Esophagus squamous epithelium (tissue), 5 donors: ENCODE measurements around the gene CHRNB4. TPM values are rescaled to one million over a fixed set of nuclear protein-coding genes. Genes with fewer than 3 reads are reported as not detected.

Source experiments
- DNase-seq: peaks from one replicate; lab custom pipeline; 2025; lab: John Stamatoyannopoulos, UW
- H3K27ac ChIP-seq, 4 donors: fragments of 200-600 bp; sonication (generic); one replicate each; pipeline ENCODE4 v1.5.1; 2016 to 2019; ENCODE audit warnings: mild to moderate bottlenecking in 1 of 4
- H3K27me3 ChIP-seq, 4 donors: fragments of 200-600 bp; sonication (generic); 1 replicate in 3 of 4; 2 replicates in 1 of 4; pipeline versions ENCODE4 v1.5.1 to v1.6.0; 2017 to 2021; ENCODE audit warnings: antibody characterized with exemption in 1 of 4
- H3K36me3 ChIP-seq, 3 donors: fragments of 200-600 bp; sonication (generic); one replicate each; pipeline ENCODE4 v1.5.1; 2016 to 2019
- H3K4me1 ChIP-seq, 3 donors: fragments of 200-600 bp; sonication (generic); one replicate each; pipeline ENCODE4 v1.5.1; 2017 to 2019
- H3K4me3 ChIP-seq, 4 donors: fragments of 200-600 bp; sonication (generic); 1 replicate in 3 of 4; 2 replicates in 1 of 4; pipeline ENCODE4 v1.5.1; 2016 to 2019; ENCODE audit warnings: mild to moderate bottlenecking in 2 of 4, moderate library complexity in 1 of 4
- H3K9me3 ChIP-seq, 3 donors: fragments of 200-600 bp; sonication (generic); one replicate each; pipeline ENCODE4 v1.5.1; 2016 to 2019
- POLR2A ChIP-seq, 4 donors: fragments of 450-650 bp; IDR thresholded peaks; one replicate each; pipeline ENCODE4 v1.6.1; 2017; ENCODE audit warnings: antibody characterized with exemption in 4 of 4, mild to moderate bottlenecking in 4 of 4, moderate library complexity in 3 of 4
- WGBS, 2 donors: methylation state at CpG; one replicate each; pipeline ENCODE4 v1.1.5; 2018; 5-methylcytosine and 5-hydroxymethylcytosine counted together
- intact Hi-C: fragments of 100-400 bp; cut with DNase I; formaldehyde crosslinking; loops from one replicate; pipeline ENCODE4 v1.15.0; 2022
- total RNA-seq, 4 donors: library from RNA; depleted of rRNA; stranded (reverse); fragments of >200 nt; gene quantifications; one replicate each; pipeline ENCODE4 v1.1.0, GENCODE V29; 2016
- TF ChIP-seq, protein P1 (sequence below), 6 experiments: fragments of 450-650 bp in 4 of 6; fragments of 200-600 bp in 2 of 6; sonication (generic) in 2 of 6; IDR thresholded peaks; one replicate each; pipeline ENCODE4 v1.5.1; 2016 to 2019; ENCODE audit warnings: antibody characterized with exemption in 6 of 6, mild to moderate bottlenecking in 4 of 6, moderate library complexity in 4 of 6
- donor health status: DM: yes; HTN: yes; CAD: no.

The CHRNB4 gene
- total RNA-seq, 4 donors from 2014 or later: 0.09 to 0.72 (median 0.43) TPM

DNA sequence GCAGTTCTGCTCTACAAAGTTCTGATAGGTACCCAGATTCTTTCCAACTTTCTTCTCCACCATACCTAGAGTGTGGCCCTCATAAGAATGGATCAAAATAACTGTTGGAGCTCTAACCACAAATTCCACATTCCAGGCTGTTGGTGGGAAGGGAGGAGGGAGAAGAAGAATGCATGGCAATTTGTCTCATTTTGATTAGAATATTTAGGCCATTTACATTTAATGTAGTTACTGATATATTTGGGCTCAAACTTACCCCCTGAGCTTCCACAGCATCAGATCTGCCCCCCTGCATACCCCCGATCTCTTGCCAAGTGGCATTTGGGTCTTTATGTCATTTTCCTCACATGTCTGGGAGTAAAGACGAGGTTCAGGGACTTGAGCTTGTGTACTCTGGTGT, 7.7 kb downstream of the CHRNB4 start:
- no peak for TF ChIP-seq POLR2A (IDR thresholded peaks at IDR 0.05)
- TF ChIP-seq, protein P1, sequence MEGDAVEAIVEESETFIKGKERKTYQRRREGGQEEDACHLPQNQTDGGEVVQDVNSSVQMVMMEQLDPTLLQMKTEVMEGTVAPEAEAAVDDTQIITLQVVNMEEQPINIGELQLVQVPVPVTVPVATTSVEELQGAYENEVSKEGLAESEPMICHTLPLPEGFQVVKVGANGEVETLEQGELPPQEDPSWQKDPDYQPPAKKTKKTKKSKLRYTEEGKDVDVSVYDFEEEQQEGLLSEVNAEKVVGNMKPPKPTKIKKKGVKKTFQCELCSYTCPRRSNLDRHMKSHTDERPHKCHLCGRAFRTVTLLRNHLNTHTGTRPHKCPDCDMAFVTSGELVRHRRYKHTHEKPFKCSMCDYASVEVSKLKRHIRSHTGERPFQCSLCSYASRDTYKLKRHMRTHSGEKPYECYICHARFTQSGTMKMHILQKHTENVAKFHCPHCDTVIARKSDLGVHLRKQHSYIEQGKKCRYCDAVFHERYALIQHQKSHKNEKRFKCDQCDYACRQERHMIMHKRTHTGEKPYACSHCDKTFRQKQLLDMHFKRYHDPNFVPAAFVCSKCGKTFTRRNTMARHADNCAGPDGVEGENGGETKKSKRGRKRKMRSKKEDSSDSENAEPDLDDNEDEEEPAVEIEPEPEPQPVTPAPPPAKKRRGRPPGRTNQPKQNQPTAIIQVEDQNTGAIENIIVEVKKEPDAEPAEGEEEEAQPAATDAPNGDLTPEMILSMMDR (IDR thresholded peaks at IDR 0.05): no peak
- Histone ChIP-seq H3K4me3 (no peak overlapping the region), H3K27ac (no peak overlapping the region), H3K4me1 (peaks cover 0 to 8% (median 0%) of the 10 kb centered on the region in 3 donors), H3K27me3 (peaks cover 0 to 21% (median 0%) of the 10 kb centered on the region in 4 donors), H3K9me3 (peaks cover 0 to 10% (median 5%) of the 10 kb centered on the region in 3 donors), H3K36me3 (no peaks in the 10 kb centered on the region)
- 83 to 86% methylated on average over 2 of the region's 2 CpGs for WGBS, 2 donors
- DNase-seq: no peak
- intact Hi-C loops: no loop called here

DNA sequence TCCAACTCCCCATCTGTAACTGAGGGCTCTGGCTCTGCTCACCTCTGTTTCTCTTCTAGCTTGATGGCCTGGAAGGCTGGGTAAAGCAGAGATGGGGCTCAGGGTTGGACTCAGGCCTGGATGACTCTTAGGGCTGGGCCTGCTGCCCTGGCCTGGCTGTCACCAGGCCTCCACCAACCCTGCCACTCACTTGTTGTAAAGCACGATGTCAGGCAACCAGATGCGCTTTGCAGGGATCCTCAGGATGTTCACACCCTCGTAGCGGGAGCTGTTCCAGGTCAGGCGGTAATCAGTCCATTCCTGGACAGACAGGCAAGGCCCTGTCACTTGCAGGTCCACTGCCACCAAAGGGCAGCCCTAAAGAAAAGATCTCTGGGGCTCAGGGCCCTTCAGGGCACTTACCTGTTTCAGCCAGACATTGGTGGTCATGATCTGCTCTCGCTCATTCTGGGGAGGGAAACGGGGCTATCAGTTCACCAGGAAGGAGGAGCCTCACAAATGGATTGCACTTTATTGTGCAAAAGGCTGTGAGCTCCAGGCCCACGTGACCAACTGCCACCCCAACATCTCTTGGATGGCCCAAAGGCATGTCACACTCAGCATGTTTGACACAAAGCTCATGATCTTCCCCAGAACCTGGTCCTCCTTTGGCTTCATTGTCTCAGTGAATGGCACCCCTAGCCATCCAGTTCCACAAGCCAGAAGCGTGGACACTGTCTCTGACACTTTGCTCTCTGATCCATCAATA, 9.9 kb downstream of the CHRNB4 start:
- 79 to 80% methylated on average over 4 to 8 of the region's 9 CpGs for WGBS, 2 donors
- intact Hi-C loops: no loop called here
- Histone ChIP-seq H3K9me3 (peaks cover 0 to 10% (median 5%) of the 10 kb centered on the region in 3 donors), H3K4me3 (no peak overlapping the region), H3K27ac (no peak overlapping the region), H3K36me3 (no peaks in the 10 kb centered on the region), H3K27me3 (peaks cover 0 to 30% (median 0%) of the 10 kb centered on the region in 4 donors), H3K4me1 (peaks cover 0 to 18% (median 0%) of the 10 kb centered on the region in 3 donors)
- TF ChIP-seq POLR2A (IDR thresholded peaks at IDR 0.05): no peak
- TF ChIP-seq, protein P1 (IDR thresholded peaks at IDR 0.05): no peak
- no peak for DNase-seq

DNA sequence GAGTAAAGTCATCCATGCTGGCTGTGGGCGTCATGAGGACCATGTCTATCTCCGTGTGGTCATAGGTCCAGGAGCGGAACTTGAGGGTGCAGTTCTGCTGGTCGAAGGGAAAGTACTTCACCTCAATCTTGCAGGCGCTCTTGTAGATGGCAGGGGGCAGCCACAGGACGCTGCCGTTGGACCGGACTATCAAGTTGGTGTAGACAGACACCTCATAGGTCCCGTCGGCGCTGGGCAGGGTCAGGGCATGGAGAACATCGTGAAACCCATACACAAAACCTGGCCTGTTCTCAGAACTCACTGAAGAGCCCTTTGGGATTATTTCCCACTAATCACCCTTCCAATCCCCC, 11.3 kb downstream of the CHRNB4 start:
- Histone ChIP-seq H3K9me3 (peaks cover 0 to 10% (median 5%) of the 10 kb centered on the region in 3 donors), H3K4me1 (peaks cover 0 to 23% (median 0%) of the 10 kb centered on the region in 3 donors), H3K4me3 (no peak overlapping the region), H3K27me3 (peaks cover 0 to 31% (median 0%) of the 10 kb centered on the region in 4 donors), H3K36me3 (no peaks in the 10 kb centered on the region), H3K27ac (no peak overlapping the region)
- no peak for DNase-seq
- TF ChIP-seq, protein P1 (IDR thresholded peaks at IDR 0.05): no peak
- TF ChIP-seq POLR2A (IDR thresholded peaks at IDR 0.05): no peak
- intact Hi-C loops: no loop called here
- WGBS, 2 donors: 87 to 93% methylated on average over 10 to 12 of the region's 12 CpGs

DNA sequence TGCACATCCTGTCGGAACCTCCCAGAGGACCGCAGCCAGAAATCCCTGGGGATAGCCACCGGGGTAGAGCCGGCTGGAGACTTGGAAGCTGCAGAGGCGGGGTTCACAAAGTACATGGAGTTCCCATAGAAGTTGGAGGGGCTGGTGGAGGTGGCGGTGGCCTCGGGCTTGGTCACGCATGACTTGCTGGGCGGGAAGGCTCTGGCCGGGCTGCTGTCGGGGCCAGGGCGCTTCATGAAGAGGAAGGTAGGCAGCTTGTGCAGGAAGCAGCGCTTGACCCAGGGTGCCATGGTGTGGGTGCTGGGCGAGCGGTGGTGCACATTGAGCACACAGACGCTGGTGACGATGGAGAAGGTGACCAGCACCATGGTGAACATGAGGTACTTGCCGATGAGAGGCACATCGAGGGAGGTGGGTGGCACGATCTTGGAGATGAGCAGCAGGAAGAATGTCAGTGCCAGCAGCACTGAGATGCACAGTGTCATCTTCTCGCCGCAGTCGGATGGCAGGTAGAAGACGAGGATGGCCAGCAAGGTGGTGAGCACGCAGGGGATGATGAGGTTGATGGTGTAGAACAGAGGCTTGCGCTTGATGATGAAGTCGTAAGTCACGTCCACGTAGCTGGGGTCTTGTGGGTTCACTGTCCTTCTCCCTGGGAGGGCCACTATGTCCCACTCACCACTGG, 11.8 kb downstream of the CHRNB4 start:
- Histone ChIP-seq H3K27ac (no peak overlapping the region), H3K36me3 (no peaks in the 10 kb centered on the region), H3K4me3 (no peak overlapping the region), H3K9me3 (peaks cover 0 to 10% (median 5%) of the 10 kb centered on the region in 3 donors), H3K4me1 (peaks cover 0 to 23% (median 0%) of the 10 kb centered on the region in 3 donors), H3K27me3 (peaks cover 0 to 36% (median 0%) of the 10 kb centered on the region in 4 donors)
- intact Hi-C loops: no loop called here
- 81 to 90% methylated on average over 22 to 27 of the region's 29 CpGs for WGBS, 2 donors
- DNase-seq: no peak
- TF ChIP-seq, protein P1 (IDR thresholded peaks at IDR 0.05): no peak
- TF ChIP-seq POLR2A (IDR thresholded peaks at IDR 0.05): no peak

DNA sequence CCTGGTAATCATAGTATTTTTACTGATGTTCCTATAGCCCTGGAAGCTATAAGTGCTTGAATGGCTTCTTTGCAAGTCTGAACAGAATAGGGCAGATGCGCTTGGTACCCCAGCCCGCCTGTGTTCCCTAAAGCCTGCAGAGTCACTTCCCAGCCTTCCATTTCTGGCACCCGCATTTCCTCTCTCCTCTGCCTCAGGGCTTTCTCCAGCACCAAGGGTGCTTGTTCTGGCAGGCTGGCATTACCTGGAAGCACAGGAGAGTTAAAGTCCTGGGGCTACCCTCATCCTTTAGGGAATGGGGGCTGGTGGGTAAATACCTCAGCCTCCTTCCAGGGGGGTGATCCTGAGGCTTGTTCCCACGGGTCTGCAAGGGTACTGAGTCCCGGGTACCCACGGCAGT, 12.8 kb downstream of the CHRNB4 start:
- DNase-seq: no peak
- 36 to 55% methylated on average over 6 of the region's 6 CpGs for WGBS, 2 donors
- H3K4me1 ChIP-seq: peaks cover 0 to 23% (median 0%) of the 10 kb centered on the region in 3 donors
- no peak overlapping the region for H3K4me3 ChIP-seq
- H3K27ac ChIP-seq: no peak overlapping the region
- intact Hi-C loops: no loop called here
- H3K9me3 ChIP-seq: peaks cover 0 to 6% (median 5%) of the 10 kb centered on the region in 3 donors
- peaks cover 0 to 44% (median 0%) of the 10 kb centered on the region in 4 donors for H3K27me3 ChIP-seq
- no peak for TF ChIP-seq POLR2A (IDR thresholded peaks at IDR 0.05)
- H3K36me3 ChIP-seq: no peaks in the 10 kb centered on the region
